SJCRH30 (cell line): ENCODE results near the gene RYR3. TPM values are rescaled to one million over a fixed set of nuclear protein-coding genes. Genes with fewer than 3 reads are reported as not detected.
"Not testable (repeated sequence)": the region's sequence is repeated elsewhere in the genome, so short reads cannot be mapped to it uniquely, and the experiment has no call there.

Source experiments
- DNase-seq, 2 experiments: peaks; one replicate each; pipeline ENCODE4 v3.0.0-alpha.2; 2015 to 2020
- H3K27ac ChIP-seq: fragments of 250-450 bp; sonication (Bioruptor Pico); 2 replicates; pipeline ENCODE4 v1.5.1; 2020; ENCODE audit warnings: mild to moderate bottlenecking, moderate library complexity
- H3K27me3 ChIP-seq: fragments of 250-450 bp; sonication (Bioruptor Pico); 2 replicates; pipeline ENCODE4 v1.5.1; 2020; ENCODE audit warnings: mild to moderate bottlenecking, moderate library complexity
- H3K36me3 ChIP-seq: fragments of 250-450 bp; sonication (Bioruptor Pico); 2 replicates; pipeline ENCODE4 v1.5.1; 2020; ENCODE audit warnings: mild to moderate bottlenecking, moderate library complexity
- H3K4me1 ChIP-seq: fragments of 250-450 bp; sonication (Bioruptor Pico); 2 replicates; pipeline ENCODE4 v1.5.1; 2020; ENCODE audit warnings: mild to moderate bottlenecking, moderate library complexity
- H3K4me3 ChIP-seq: fragments of 250-450 bp; sonication (Bioruptor Pico); 2 replicates; pipeline ENCODE4 v1.5.1; 2020; ENCODE audit warnings: mild to moderate bottlenecking, moderate library complexity
- H3K9me3 ChIP-seq: fragments of 250-450 bp; sonication (Bioruptor Pico); replicated peaks from 2 replicates; pipeline ENCODE4 v1.5.1; 2020; ENCODE audit warnings: mild to moderate bottlenecking, moderate library complexity
- total RNA-seq: library from RNA; depleted of rRNA; stranded (reverse); fragments of >200 nt; shearing (Covaris generic); gene quantifications from 2 replicates; pipeline ENCODE4 v1.2.3, GENCODE V29; 2014

The RYR3 gene
- total RNA-seq, 1 experiment from 2014 or later, result 23.4 TPM

DNA sequence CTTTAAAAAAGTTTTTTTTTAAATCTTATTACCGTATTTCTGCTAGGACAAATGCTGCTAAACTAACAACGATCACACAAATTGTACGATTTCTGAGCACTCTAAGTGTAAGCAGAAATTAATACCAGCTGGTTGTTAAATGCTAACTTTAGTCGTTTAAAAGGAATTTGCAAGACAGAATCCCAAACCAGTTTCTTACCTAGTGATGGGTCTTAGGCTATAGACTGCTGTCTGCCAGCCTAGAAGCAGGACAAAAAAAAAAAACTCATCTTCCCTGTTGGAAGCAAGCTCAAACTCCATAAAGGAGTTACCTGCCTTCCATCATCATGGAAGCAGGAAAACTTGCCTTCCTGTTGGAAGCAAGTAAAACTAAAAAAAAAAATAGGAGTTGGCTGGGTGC lies 287.6 kb downstream of the RYR3 start:
- H3K4me3 ChIP-seq, H3K27me3 ChIP-seq, H3K9me3 ChIP-seq, H3K4me1 ChIP-seq, H3K27ac ChIP-seq, DNase-seq: not testable (repeated sequence)
- H3K36me3 ChIP-seq, result peaks cover 20% of the 10 kb centered on the region

DNA sequence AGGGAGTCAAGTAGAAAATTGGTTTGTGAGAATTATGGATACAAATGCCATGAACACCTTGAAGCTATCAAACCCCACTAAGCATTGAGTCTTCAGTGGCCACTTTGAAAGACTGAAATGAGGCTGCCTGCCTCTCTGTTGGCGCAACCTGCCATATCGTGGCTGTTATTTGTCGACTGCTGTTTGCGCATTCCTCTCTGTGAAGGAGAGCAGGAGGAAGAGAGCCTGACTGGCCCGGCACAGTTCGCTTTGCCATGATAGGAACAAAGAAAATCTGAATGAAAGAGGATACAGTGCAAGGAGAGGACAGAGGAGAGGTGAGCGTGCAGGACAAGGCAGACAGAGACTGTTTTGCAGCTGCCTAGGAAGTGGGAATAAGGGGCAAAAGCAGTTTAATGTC lies 289.4 kb downstream of the RYR3 start:
- no peaks in the 10 kb centered on the region; the same call in 1 of the 2 replicates for H3K9me3 ChIP-seq
- no peak overlapping the region for H3K27ac ChIP-seq
- H3K27me3 ChIP-seq, result no peaks in the 10 kb centered on the region
- no peaks in the 10 kb centered on the region for H3K4me1 ChIP-seq
- H3K4me3 ChIP-seq, result no peak overlapping the region
- DNase-seq, result no peak
- peaks cover 25% of the 10 kb centered on the region for H3K36me3 ChIP-seq

DNA sequence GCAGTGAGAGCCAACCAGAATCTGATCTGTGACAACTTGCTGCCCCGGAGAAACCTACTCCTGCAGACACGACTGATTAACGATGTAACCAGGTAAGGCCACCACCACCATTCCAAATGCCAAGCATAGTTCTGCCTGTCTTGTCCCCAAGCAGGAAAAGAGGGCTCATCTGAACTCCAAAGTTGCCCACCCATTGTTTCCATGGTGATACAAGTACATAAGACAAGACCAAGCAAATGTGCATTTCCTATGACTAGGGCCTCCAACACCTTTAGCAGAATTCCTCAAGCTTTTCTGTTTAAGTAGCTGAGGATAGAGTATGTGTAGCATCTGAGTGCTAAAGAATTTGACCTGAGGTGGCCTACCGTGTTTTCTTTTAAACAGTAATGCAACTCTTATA lies 290.7 kb downstream of the RYR3 start:
- peaks cover 26% of the 10 kb centered on the region for H3K36me3 ChIP-seq
- H3K27me3 ChIP-seq, result no peaks in the 10 kb centered on the region
- no peak for DNase-seq
- no peaks in the 10 kb centered on the region; the same call in 1 of the 2 replicates for H3K9me3 ChIP-seq
- H3K4me3 ChIP-seq, result no peak overlapping the region
- H3K27ac ChIP-seq, result no peak overlapping the region
- H3K4me1 ChIP-seq, result no peaks in the 10 kb centered on the region

DNA sequence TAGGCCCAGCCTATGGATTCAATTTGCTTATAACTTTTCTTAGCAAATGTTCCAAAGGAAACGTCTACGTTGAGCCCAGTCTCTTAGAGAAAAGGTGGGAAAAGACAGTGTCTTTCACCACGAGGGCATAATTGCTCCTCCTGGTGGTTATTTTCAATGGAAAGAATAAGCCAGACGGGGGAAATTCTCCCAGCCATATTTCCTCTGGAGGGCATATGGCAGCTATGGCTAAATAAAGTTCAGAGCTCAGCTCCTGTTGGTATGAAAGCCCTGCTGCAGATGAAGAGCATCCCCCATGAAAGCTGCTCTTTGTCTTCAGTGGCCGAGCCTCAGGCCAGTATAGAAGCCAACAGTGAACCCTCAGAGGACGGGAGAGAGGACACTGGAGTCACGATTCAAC lies 297.9 kb downstream of the RYR3 start:
- no peak overlapping the region for H3K27ac ChIP-seq
- DNase-seq, result peak in 1 of 2 experiments; percentile 43
- no peaks in the 10 kb centered on the region; the same call in 1 of the 2 replicates for H3K9me3 ChIP-seq
- H3K27me3 ChIP-seq, result no peaks in the 10 kb centered on the region
- no peaks in the 10 kb centered on the region for H3K4me1 ChIP-seq
- no peak overlapping the region for H3K4me3 ChIP-seq
- peaks cover 20% of the 10 kb centered on the region for H3K36me3 ChIP-seq

DNA sequence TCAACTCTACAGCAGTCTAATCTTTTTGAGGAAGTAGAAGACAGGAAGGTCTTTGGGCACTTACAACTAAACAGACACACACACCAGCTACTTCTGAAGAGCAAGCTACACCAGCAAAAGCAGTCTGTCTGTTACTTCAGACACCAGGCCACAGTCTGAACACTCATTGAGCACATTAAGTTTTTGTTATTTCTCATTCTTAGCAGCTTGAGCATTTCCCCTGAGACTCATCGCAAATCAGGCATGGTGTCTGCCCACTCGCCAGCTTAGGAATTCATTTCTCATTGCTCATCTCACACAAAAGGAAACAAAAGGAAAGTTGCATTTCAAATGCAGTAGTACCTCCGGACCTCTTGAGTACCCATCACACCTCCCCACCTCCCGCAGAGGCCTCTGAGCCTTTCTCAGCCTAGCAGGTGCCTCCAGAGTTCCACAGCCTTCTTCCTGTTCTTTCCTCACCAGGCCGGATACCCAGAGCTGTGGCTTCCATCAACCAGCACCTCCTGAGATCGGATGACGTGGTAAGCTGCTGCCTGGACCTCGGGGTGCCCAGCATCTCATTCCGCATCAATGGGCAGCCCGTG lies 302.0 kb downstream of the RYR3 start:
- H3K27me3 ChIP-seq, result no peaks in the 10 kb centered on the region
- no peak overlapping the region for H3K27ac ChIP-seq
- no peaks in the 10 kb centered on the region for H3K9me3 ChIP-seq
- peaks cover 12% of the 10 kb centered on the region for H3K36me3 ChIP-seq
- no peaks in the 10 kb centered on the region for H3K4me1 ChIP-seq
- no peak overlapping the region for H3K4me3 ChIP-seq
- DNase-seq, result no peak

DNA sequence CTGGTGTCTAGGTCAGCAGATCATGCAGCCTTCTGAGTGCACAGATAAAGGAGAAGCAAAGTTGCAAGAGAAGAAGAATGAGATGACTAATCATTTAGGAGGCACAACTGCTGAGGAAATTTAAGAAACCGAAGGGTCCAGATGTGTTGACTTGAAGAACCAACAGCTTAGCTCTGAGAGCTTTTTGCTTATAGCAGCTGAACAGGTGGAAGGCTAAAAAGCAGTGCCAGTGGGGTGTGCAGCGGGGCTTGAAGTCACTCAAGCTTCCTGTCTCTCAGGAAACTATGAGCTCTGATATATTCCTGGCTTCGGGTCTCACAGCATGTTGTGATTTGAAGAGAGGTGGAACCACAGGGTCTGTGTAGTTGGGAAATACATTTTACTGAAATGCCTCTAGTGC lies 305.7 kb downstream of the RYR3 start:
- H3K36me3 ChIP-seq, result peaks cover 6% of the 10 kb centered on the region
- peaks cover 11% of the 10 kb centered on the region for H3K4me1 ChIP-seq
- DNase-seq, result no peak
- no peaks in the 10 kb centered on the region for H3K9me3 ChIP-seq
- no peak overlapping the region for H3K27ac ChIP-seq
- H3K27me3 ChIP-seq, result no peaks in the 10 kb centered on the region
- H3K4me3 ChIP-seq, result no peak overlapping the region

DNA sequence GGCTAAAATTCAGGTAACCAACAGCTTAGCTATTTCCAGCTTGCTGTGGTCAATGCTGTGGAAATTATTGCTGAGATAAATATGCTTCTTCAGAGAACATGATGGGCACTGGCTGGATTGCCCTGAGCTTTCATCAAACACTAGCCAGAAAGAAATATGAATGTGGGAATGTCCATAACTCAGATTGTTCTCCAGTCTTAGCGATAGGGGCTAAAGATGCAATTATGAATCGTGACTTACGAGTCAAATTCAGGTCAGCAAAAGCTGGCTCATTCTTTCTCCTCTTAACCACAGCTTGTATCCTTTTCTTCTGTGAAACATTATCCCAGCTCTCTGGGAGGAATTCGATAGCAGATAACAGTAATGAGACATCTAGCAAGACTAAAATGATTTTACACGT lies 307.6 kb downstream of the RYR3 start:
- Histone ChIP-seq H3K9me3 (peaks cover 3% of the 10 kb centered on the region; the same call in 1 of the 2 replicates), H3K4me3 (no peak overlapping the region), H3K27ac (no peak overlapping the region), H3K4me1 (peaks cover 11% of the 10 kb centered on the region), H3K36me3 (peaks cover 11% of the 10 kb centered on the region), H3K27me3 (no peaks in the 10 kb centered on the region)
- DNase-seq, result peak in 1 of 2 experiments; percentile 32

DNA sequence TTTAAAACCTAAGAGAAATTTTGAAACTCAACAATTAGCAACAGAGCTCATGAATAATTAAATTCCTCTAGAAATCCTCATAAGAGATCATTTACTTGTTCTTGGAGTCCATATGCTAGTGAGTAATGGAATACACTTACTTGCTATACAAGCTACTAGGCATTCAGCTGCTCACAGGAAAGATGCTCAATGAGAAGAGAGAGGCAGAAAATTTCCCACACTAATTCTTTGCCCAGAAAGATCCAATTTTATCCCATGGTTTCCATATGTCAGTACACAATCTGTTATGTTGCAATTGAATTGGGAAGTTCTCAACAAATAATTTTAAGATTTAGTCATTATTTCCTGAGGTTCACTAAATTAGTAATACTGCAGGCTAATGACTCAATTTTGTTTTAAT lies 310.4 kb downstream of the RYR3 start:
- no peak overlapping the region for H3K27ac ChIP-seq
- H3K36me3 ChIP-seq, result peaks cover 30% of the 10 kb centered on the region
- H3K9me3 ChIP-seq, result peaks cover 3% of the 10 kb centered on the region; the same call in 1 of the 2 replicates
- no peaks in the 10 kb centered on the region for H3K27me3 ChIP-seq
- H3K4me3 ChIP-seq, result no peak overlapping the region
- no peak for DNase-seq
- H3K4me1 ChIP-seq, result peaks cover 11% of the 10 kb centered on the region

DNA sequence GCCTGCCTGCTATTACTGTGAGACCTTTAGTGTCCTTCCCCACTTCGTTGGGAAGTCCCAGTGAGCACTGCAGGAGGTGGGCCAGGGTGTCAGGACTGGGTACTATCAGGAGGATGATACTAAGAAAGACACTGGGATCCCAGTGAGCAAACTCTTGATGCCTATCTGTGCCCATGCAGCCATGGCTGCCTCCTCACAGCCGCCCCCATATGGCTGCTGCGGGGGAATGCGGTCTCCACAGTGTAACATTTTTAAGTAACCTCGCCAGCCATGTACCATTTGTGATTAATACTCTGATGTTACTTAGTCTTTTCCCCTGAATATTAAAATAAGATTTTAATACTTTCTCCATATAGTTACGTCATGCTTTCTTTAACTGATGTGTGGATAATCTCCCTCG lies 312.2 kb downstream of the RYR3 start:
- Histone ChIP-seq H3K36me3 (peaks cover 46% of the 10 kb centered on the region), H3K4me1 (peaks cover 10% of the 10 kb centered on the region), H3K27me3 (no peaks in the 10 kb centered on the region), H3K4me3 (no peak overlapping the region), H3K27ac (no peak overlapping the region), H3K9me3 (peaks cover 3% of the 10 kb centered on the region; the same call in 1 of the 2 replicates)
- no peak for DNase-seq

DNA sequence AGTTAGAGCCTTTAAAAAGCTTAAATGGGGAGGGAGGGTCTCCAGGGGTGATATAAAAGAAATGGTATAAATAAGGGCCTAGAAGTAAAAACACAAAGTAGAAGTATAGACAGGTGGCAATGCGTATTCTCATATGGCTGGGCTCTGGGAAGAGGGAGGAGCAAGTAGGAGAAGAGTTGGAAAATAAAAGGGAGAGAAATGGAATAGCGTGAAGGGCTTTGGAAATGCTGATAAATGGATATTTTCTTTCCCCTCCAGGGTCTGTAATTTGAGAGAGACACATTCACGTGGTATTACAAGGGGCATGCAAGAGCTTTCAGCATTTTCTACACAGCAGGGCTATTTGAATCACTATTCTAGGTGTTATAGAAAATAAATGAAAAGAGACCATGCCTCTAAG lies 313.7 kb downstream of the RYR3 start:
- no peak overlapping the region for H3K27ac ChIP-seq
- peaks cover 3% of the 10 kb centered on the region; the same call in 1 of the 2 replicates for H3K9me3 ChIP-seq
- no peaks in the 10 kb centered on the region for H3K4me1 ChIP-seq
- no peak overlapping the region for H3K4me3 ChIP-seq
- peaks cover 50% of the 10 kb centered on the region for H3K36me3 ChIP-seq
- no peaks in the 10 kb centered on the region for H3K27me3 ChIP-seq
- DNase-seq, result no peak

DNA sequence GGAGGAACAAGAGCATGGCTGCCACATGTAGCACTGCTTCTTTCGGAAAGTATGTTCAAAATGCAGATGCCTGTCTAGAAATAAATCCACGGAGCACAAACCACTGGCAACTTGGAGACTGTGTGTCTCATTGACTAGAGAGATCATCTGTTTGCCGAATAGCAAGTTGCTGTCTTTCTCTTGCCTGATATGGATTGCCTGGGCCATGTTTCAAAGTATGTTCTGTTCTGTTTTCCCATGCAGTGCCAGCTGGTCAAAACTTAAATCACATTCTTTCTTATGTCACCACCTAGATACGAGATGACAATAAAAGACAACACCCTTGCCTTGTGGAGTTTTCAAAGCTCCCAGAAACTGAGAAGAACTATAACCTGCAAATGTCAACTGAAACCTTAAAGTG lies 318.9 kb downstream of the RYR3 start:
- no peak overlapping the region for H3K27ac ChIP-seq
- no peaks in the 10 kb centered on the region for H3K27me3 ChIP-seq
- no peaks in the 10 kb centered on the region for H3K9me3 ChIP-seq
- no peaks in the 10 kb centered on the region for H3K4me1 ChIP-seq
- no peak overlapping the region for H3K4me3 ChIP-seq
- DNase-seq, result no peak
- H3K36me3 ChIP-seq, result peaks cover 66% of the 10 kb centered on the region

DNA sequence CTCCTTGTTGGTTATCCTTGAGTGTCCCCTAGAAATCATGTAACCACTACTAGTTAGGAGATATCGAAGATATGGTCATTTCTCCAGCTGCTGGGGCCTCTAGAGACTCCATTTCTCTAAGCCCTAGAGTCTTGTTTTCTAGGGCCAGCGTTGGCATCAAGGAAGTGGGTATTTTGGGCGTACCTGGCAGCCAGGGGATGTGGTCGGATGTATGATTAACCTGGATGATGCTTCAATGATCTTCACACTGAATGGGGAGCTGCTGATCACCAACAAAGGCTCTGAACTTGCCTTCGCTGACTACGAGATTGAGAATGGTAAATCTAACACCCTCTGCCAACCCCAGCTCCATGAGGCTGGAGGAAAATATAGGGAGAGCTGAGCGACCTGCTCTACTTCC lies 325.5 kb downstream of the RYR3 start:
- H3K36me3 ChIP-seq, result peaks cover 49% of the 10 kb centered on the region
- no peak overlapping the region for H3K4me3 ChIP-seq
- H3K9me3 ChIP-seq, result no peaks in the 10 kb centered on the region
- DNase-seq, result no peak
- H3K4me1 ChIP-seq, result no peaks in the 10 kb centered on the region
- no peaks in the 10 kb centered on the region for H3K27me3 ChIP-seq
- H3K27ac ChIP-seq, result no peak overlapping the region

DNA sequence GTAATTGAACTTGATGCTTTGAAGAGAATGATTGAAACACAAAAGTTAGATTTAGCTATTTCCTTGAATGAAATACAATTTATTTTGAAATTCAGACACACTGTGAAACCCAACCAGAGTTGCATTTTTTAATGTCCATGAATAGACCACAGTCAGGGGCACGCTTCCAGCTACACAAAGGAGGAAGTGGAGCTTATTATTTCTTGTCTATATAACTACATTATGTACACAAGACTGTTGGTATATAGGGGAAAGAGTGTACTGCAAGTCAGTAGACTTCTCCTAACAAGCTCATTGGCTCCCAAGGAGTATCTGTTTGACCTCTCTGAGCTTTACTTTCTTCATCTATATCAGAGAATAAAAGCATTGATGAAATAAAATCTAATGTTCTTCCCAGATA lies 326.2 kb downstream of the RYR3 start:
- no peak for DNase-seq
- Histone ChIP-seq H3K27me3 (no peaks in the 10 kb centered on the region), H3K36me3 (peaks cover 43% of the 10 kb centered on the region), H3K9me3 (no peaks in the 10 kb centered on the region), H3K4me1 (no peaks in the 10 kb centered on the region), H3K27ac (no peak overlapping the region), H3K4me3 (no peak overlapping the region)

DNA sequence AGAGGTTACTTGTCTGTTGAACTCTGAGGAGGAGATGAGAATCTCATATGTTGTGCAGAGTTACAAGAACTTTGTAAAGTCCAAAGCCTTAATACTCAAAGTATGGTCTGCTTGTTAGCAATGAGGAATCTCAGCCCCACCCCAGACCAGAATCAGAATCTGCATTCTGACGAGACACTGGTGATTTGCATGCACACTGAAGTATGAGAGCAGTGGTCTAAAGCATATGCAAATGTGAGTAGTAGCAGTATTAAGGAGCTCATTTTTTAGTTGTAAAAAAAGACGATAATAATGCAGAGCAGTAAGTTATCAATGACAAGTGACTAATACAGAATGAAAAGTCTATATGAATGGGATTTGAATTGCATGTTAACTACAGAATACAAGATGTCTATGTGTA lies 327.7 kb downstream of the RYR3 start:
- Histone ChIP-seq H3K4me3 (no peak overlapping the region), H3K36me3 (peaks cover 33% of the 10 kb centered on the region), H3K4me1 (no peaks in the 10 kb centered on the region), H3K9me3 (no peaks in the 10 kb centered on the region), H3K27me3 (no peaks in the 10 kb centered on the region), H3K27ac (no peak overlapping the region)
- no peak for DNase-seq

DNA sequence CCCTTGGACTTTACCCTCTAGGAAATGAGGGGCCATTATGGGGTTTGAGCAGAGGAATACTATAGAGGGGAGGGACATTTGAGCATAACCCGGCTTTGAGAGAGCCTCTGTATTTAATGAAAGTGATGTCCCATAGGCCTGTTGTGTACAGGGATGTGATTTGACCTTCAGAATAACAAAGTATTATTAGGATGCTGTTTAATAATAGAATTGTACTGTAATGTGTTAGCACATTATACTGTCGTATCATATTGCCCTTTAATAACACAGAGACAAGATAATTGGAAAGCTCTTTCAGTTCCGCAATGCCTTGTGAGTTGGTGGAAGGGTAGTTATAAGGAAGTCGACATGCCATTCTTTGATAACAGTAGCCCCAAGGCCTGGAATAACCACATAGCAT lies 328.3 kb downstream of the RYR3 start:
- Histone ChIP-seq H3K27me3 (no peaks in the 10 kb centered on the region), H3K36me3 (peaks cover 33% of the 10 kb centered on the region), H3K27ac (no peak overlapping the region), H3K9me3 (no peaks in the 10 kb centered on the region), H3K4me3 (no peak overlapping the region), H3K4me1 (peaks cover 4% of the 10 kb centered on the region; the same call in 1 of the 2 replicates)
- no peak for DNase-seq

DNA sequence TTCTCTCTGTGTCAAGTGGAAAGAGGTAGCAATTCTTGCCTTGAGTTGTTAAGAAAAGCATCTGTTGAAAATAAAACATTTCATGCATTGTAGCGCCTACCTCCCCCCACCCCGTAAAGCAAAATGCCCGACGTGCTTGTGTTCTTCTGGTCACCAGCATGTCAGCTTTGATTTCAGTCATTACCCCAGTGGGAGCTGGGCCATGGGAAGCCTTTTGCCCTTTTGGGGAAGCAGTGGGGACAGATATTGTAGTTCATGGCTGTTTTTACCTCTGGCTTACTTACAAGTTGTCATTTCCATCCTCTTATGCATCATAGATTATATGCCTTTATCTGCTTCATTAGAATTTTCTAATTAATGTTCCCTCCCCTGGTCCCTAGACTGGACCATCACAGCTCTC lies 328.7 kb downstream of the RYR3 start:
- Histone ChIP-seq H3K27ac (no peak overlapping the region), H3K27me3 (no peaks in the 10 kb centered on the region), H3K4me3 (no peak overlapping the region), H3K36me3 (peaks cover 33% of the 10 kb centered on the region), H3K9me3 (no peaks in the 10 kb centered on the region), H3K4me1 (peaks cover 8% of the 10 kb centered on the region; the same call in 1 of the 2 replicates)
- DNase-seq, result no peak
